ENCODE results near the gene ZKSCAN8. TPM values are rescaled to one million over a fixed set of nuclear protein-coding genes. Genes with fewer than 3 reads are reported as not detected.

The ZKSCAN8 gene
- total RNA-seq, 1 donor from 2014 or later = 18.6 TPM

DNA sequence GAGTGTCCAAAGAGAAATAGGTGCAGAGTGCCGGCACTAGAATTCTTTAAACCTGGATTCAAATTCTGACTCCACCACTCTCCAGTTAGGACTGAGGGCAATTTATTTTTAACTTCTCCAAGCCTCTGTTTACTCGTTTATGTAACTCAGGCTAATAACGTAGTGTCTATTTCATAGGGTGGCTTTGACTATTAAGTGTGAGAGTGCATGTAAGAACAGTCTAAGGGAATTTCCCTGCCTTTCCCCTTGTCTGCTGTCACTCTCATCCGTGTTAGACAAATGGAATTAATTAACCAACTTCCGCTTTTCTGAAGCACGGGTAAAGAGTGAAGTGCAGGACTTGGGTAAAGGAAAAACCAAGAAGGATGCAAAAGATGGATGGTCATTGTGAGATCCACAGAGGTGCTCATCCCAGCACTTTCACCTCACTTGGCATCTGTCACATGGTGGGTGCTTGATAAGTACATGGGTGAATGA lies 4.1 kb upstream of the ZKSCAN8 start:
- intact Hi-C loops (cut with micrococcal nuclease) = loop anchor here (1.0 to 10.0 kb wide), 4 partner anchors 13 to 663 kb away; partner anchors contain the start of genes ZNF184 and ZSCAN16

DNA sequence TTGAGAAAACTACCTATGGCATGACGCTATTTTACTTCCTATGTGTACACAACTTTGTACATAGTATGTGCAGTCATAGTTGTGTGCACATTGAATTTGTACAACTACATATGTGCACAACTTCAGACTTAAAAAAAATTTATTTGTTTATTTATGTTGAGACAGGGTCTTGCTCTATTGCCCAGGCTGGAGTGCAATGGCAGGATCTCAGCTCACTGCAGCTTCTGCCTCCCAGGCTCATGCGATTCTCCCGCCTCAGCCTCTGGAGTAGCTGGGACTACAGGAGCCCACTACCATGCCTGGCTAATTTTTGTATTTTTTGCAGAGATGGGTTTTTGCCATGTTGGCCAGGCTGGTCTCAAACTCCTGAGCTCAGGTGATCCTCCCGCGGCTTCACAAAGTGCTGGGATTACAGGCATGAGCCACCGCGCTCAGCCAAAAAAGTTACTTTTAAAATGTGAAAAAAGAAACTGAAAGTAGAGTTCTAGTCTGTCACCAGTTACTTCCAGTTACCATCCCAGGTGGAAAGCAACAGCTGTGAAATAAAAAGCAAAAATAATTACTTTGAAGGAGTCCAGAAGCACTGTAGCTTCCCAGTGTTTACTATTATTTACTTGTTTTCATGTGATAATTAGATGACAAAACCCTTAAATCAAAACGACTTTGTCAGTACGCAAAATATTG lies 1.7 kb upstream of the ZKSCAN8 start:
- intact Hi-C loops (cut with micrococcal nuclease) = loop anchor here (5.0 to 10.0 kb wide), 3 partner anchors 127 to 665 kb away; partner anchors contain the start of genes ZNF184 and ZSCAN26

DNA sequence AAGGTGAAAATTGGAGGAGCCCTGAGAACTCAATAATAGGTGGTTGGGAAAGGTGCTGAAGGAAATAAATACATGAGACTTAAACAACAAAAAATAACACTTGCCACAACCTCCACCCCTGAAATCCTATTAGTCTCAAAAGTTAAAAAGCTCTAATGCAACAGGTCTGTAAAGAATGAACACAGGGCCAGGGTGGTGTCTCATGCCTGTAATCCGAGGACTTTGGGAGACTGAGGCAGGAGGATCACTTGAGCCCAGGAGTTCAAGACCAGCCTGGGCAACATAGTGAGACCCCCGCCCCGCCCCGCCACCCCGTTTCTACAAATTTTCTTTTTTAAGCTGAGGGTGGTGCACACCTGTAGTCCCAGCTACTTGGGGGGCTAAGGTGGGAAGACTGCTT lies 1.1 kb upstream of the ZKSCAN8 start:
- intact Hi-C loops (cut with micrococcal nuclease) = loop anchor here (1.0 to 5.0 kb wide), 4 partner anchors 16 to 259 kb away; partner anchors contain the start of genes ZKSCAN4, ZSCAN12, ZSCAN16 and ZSCAN26

DNA sequence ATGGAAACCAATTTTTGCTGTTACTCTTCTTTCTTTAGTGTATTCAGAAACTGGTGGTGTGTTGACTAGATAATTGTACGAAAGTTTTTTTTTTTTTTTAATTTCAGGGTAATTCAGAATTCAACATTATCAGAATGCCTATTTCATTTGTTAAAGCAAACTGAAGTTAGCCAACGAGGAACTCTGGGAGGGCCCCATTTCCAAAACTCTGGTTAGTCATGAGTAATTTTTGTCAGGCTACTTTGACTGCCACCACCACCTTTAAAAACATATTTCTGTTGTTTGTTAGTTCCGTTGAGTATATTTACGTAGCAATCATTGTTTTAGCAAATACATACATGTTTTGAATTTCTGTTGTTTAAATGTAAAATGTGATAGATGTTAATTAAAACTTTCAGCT lies 763 bp downstream of the ZKSCAN8 start:
- intact Hi-C loops (cut with micrococcal nuclease) = loop anchor here (2.0 to 5.0 kb wide), 2 partner anchors 64 to 125 kb away; partner anchors contain the start of gene ZSCAN26

DNA sequence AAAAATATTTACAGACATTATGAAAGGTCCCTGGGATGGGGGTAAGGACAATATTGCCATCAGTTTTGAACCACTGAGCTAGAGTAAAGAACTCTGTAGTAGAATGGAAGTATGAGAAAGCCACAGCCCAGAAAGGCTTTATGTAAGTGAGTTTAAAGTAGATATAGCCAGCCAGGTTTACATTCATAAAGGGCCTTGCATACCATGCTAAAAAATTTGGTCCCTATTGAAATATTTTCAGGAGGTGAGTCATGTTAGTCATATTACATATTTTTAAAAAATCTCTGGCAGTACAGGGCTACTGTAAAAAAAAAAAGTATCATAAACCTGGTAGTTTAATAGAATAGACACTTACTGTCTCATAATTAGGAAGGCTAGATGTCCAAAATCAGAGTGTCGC lies 3.5 kb downstream of the ZKSCAN8 start:
- intact Hi-C loops (cut with micrococcal nuclease) = no loop called here

DNA sequence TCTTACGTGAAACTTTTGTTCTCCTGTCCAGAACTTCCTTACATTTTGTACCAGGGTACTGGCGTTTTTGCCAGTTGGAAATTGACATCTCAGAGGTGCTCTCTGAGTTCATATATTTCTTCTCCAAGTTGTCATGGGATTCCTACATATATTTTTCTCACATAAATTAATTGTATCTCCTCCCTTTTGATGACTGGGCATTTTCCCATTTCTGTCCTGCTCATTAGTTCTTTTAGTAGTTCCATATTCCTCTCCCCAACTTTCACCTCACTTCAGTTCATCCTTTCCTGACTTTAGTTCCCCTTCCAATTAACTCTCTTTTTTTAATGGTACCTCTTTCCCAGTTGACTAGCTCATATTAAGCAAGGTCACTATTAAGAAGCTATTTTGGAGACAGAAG lies 10.8 kb downstream of the ZKSCAN8 start:
- intact Hi-C loops (cut with micrococcal nuclease) = no loop called here

DNA sequence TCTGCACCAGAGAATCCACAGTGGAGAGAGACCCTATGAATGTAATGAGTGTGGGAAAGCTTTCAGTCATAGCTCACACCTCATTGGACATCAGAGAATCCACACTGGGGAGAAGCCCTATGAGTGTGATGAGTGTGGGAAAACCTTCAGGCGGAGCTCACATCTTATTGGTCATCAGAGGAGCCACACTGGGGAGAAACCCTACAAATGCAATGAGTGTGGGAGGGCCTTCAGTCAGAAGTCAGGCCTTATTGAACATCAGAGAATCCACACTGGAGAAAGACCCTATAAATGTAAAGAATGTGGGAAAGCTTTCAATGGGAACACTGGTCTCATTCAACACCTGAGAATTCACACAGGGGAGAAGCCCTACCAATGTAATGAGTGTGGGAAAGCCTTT lies 11.9 kb downstream of the ZKSCAN8 start:
- intact Hi-C loops (cut with micrococcal nuclease) = no loop called here

DNA sequence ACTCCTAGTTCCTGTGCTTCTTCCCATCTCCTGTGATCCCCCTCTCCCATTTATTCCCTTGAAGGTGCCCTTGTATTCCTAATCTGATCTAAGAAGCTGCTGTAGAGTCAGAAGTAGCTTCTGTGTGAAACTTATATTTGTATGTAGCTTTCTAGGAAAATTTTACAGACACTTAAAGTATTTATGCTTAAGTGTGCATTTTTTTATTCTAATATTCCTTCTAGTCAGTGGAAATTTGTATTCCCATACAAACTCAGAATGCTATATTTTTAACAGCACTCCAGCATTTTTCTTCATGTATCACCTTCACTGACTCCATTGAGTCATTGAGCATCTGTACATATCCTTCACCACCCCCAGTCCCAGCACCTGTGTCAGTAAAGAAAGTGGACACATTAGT lies 12.7 kb downstream of the ZKSCAN8 start:
- intact Hi-C loops (cut with micrococcal nuclease) = no loop called here

DNA sequence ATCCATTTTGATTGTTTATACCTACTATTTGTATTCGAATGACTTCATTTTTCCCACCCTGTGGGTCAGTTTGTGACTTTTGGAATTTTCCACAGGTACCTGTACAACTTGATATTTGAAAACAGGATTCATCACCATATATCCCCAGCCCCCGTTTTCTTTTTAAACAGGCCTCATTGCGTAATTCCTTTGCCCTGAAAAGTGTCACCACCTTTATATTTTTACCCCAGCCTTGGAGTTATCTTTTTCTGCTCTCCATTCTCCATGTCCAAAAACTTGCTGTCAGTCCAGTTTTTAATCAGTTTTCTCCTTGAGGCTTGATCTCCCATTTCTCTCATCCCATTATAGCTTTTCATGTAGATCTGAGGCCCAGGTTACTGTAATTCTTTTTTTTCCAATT lies 16.6 kb downstream of the ZKSCAN8 start:
- intact Hi-C loops (cut with micrococcal nuclease) = no loop called here

DNA sequence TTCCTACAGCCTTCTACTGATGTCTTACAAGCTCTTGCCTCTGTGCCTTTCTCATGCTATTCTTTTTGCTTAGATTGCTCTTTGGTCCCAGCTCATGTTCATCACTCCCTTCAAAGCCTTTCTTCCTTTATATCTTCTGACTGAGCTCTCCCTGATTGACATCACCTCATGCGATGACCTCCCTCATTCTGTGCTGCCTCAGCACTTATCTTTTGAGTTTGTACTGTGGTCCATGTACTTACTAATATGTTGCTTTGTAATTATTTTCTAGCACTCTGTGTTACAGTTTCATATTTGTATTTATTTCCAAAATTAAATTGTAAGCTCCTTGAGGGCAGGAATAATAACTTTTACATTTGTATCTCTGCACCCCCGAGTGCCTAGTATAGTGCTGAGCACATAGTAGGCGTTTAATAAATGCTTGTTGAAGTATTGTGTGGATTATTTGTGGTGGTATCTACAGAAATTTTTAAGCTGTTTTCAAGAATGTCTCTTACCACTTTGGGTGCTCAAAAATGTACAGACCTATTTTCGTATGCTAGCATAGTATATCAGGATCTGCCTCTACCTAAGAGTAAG lies 17.4 kb downstream of the ZKSCAN8 start:
- intact Hi-C loops (cut with micrococcal nuclease) = no loop called here

DNA sequence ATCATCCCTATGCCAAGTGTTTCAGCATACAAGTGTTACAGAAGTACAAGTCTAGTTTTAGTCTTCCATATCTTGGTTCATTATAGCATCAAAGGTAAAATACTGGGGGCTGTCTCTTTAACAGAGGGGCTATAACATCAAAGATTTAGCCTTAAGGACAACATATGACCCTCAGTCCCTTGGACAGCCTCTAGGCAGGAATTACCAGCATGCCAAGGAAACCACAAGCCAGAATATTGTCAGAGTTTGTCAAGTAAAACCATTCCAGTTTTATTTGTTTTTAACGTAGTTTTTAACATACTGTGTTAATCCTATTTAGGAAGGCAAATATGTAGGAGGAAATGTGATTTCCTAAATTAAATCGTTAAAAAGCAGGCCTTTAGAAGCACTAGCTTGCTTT lies 18.6 kb downstream of the ZKSCAN8 start:
- intact Hi-C loops (cut with micrococcal nuclease) = no loop called here

DNA sequence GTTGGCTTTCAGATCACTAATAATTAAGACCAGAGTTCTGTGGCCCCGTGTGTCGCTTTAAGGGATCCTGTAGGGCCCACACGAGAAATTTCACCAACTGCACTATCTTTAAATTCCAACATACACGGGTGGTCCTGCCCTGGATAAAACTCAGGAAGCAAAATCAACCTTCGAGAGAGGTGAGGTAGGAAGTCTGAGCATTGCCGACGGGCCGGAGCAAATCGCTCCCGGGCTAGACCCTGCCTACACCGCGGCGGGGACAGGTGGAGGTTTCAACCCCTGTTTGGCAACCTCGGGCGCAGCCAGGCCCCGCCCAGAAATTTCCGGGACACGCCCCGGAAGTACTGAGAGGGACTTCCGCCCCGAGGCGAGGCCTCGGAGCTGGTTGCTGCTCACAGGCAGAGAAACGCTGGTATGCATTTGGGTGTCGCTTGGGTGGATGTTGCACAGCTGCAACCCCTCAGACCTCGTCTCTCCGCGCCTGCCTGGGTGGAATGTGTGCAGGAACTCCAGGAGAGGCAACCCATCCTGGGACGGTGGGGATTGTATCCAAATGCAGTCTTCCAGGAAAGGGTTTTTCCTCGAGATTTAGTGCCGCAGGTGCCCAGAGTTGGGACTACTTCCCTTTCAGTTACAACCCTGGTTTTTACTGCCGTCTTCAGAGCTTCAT lies 19.9 kb downstream of the ZKSCAN8 start:
- intact Hi-C loops (cut with micrococcal nuclease) = no loop called here

DNA sequence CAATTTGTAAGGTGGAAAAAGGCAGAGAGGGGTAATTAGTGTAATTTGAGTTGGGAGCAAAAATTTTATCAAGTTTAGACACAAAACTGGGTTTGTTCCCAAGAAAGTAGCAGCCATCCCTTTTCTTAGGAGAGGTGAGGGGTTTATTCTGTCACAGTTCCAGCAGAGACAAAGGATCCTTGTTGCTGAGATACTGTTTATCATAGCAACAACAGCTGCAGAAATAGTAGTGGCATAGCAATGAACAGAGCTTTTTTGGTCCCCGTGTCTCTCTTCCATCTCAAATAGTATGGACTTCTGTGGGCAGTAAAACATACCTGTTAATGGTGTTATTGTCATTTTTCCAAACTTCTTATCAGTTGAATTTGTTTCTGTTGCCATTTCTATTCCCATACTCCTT lies 23.9 kb downstream of the ZKSCAN8 start:
- intact Hi-C loops (cut with micrococcal nuclease) = no loop called here

DNA sequence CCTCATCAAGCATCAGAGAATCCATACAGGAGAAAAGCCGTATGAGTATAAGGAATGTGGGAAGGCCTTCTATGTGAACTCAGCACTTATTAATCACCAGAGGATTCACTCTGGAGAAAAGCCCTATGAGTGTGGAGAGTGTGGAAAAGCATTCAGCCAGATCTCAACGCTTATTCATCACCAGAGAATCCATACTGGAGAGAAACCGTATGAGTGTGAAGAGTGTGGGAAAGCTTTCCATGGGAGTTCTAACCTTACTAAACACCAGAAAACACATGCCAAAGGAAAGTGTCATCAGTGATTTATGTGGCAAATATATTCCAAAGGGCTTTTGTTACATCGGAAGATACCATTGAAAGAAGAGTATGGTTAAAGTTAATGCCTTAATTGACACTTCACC lies 25.4 kb downstream of the ZKSCAN8 start:
- intact Hi-C loops (cut with micrococcal nuclease) = no loop called here

DNA sequence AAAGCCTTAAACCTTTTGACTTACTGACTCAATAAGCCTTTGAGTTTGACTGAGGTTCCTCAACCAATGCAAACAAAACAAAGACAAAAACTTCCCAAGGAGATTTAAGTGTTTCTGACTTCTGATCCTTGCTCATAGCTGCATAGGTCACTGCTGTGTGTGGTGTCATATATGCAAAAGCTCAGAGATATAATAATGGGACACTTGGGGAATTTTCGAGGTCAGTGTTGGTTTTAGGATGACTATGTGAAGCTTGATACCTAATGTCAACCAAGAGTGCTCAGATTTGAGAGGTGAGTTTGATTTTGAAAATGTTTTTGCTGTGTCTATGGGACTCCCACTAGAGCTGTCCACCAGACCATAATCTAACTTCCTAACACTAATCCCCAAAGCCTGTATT lies 26.2 kb downstream of the ZKSCAN8 start:
- intact Hi-C loops (cut with micrococcal nuclease) = no loop called here

DNA sequence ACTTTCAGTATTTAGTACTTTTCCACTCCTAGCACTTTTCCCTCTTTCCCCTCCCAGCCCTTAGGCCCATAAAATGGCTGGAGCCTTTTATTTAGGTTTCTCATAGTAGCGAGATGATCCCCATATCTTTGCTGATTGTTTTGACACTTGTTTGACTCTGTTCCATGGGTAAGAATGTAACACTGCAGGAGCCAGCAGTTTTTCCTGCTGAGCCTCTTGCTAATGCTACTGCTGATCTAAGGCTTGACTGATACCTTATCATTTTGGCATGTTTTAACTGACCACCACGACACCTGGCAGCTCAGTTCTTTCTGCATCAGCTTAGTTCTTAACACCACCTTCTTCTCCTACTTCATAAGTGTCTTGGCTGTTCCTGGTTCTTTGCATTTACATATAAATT lies 29.6 kb downstream of the ZKSCAN8 start:
- intact Hi-C loops (cut with micrococcal nuclease) = no loop called here

DNA sequence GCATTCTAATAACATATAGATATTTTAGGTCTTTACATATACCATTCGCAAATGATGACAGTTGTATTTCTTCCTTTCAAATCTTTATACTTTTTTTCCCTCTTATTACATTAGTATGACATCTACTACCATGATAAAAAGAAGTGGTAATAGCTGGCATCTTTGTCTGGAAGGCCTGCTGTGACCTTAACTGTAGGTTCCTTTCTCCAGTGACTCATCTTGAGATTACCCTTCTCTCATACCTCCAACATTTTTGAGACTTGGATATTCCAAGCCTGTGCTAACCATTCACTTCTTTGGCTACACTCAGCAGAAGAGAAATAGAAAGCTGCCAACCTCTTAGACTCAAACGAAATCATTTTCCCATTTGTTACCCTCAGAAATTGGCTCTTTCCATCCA lies 30.3 kb downstream of the ZKSCAN8 start:
- intact Hi-C loops (cut with micrococcal nuclease) = no loop called here

DNA sequence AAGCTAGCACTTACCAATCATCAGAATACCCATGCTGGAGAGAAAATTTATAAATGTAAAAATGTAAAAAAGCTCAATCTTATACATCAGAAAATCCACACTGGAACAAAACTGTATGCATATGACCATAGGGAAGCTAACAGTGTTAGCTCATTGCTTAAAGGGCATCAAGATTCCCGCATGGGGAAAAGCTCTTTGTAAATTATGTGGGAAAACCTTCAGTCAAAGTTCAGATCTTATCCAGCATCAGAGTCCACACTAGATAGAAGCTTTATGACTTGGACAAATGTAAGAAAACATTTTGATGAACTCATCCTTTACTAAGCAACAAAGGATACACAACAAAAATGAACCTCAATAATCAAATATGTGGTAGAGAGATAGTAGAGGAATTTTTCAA lies 34.7 kb downstream of the ZKSCAN8 start:
- intact Hi-C loops (cut with micrococcal nuclease) = no loop called here

DNA sequence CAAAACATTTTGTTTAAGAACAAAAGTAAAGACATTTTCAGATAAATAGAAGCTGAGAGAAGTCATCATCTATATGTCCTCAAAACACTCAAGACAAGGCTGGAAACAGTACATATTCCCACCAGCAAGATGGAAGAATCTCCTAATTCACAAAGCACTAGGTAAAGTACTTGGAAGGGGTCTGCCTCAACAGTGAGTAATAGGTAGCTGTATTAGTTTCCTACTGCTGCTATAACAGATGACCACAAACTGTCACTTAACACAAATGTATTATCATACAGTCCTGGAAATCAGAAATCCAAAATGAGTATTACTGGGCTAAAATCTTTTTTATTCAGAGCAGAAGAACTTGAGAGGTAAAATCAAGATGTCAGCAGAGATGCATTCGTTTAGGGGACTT lies 40.6 kb downstream of the ZKSCAN8 start:
- intact Hi-C loops (cut with micrococcal nuclease) = no loop called here

DNA sequence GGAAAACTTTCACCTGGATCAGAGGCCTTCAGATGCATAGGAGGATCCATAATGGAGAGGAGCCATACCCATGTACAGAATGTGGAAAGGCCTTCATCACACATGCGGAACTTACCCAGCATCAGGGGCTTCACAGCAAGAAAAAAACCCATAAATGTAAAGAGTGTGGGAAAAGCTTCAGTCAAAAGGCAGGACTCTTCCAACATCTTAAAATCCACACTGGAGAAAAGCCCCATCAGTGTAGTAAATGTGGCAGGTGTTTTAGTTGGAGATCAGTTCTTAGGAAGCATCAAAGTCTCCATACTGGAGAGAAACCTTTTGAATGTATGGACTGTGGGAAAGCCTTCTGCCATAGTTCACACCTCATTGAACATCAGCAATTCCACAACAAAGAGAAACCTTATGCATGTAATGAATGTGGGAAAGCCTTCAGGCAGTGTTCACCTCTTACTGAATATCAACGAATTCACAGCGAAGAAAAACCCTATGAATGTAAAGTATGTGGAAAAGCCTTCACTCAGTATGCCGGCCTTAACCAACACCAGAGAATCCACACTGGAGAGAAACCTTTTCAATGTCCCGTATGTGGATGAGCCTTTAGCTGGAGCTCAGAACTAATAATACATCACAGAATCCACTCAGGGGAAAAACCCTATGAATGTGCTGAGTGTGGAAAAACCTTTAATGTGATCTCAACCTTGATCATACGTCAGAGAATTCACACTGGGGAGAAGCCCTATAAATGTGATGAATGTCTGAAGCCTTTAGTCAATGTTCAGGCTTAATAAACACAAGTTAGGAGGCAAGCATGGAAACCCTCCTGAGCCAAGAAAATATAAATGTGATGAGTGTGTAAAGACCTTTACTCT lies 46.7 kb downstream of the ZKSCAN8 start:
- intact Hi-C loops (cut with micrococcal nuclease) = no loop called here

DNA sequence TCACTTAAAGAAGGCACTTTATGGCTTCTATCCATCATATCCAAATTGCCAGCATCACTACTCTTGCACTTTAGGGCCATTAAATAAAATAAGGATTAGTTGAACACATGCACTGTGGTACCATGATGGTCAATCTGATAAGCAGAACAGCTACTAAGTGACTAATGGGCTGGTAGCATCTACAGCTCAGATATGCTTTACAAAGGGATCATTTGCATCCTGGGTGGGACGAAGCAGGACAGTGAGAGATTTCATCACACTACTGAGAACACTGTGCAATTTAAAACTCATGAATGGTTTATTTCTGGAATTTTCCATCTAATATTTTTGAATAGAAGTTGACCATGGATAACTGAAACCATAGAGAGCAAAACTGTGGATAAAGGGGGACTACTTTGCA lies 58.3 kb downstream of the ZKSCAN8 start:
- intact Hi-C loops (cut with micrococcal nuclease) = no loop called here
